Activated gamma-delta T cell treated with Interleukin-2 at 50 U/mL for 16 hours (primary cell): ENCODE data around the gene XRRA1.

ENCODE experiments used
- DNase-seq: peaks from one replicate; pipeline ENCODE4 v3.0.0-alpha.2; 2020

The XRRA1 gene

DNA sequence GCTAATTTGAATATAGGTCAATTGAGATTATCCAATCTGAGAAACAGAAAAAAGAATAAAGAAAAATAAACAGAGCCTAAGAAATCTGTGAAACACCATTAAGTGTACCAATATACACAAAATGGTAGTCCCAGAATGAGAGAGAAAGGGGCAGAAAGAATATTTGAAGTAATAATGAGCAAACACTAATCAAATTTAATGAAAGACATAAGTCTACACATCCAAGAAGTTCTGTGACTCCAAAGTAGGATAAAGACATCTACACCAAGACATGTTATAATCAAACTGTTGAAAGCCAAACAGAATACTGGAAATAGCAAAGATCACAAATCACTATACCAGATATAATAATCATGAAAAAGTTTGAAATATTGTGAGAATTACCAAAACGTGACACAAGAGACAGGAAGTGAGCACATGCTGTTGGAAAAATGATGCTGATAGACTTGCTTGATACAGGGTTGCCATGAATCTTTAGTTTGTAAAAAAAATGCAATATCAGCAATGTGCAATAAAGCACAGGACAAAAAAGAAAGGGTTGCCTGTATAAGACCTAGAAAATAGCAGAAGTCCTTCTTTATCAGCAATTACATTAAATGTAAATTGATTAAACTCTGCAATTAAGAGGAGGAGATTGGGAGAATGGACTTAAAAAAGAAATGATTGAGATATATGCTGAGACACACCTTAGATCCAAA, 124.5 kb downstream of the XRRA1 start:
- DNase-seq = no peak

- no peak for DNase-seq
These were observed 126.7 kb downstream of the XRRA1 start for GRCh38 chr11:74822170-74822569.

DNA sequence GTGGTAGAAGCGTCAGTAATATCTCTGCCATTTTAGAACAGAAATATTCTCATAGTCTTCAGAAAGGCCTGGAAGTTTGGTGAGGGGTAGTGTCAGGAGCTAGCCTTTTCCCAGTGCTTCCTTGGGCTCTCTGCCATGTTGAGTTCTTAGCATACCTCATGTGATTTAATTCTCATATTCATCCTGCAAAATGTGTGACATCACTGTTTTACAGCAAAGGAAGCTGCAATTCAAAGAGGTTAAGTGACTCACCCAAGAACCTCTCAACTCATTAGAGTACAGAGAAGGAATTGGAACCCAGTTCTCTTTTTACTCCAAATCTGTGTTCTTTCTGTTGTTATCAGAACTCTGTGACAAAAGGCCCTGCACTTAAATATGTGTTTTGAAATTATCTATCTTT, 128.1 kb downstream of the XRRA1 start:
- DNase-seq = no peak

GRCh38 chr11:74819400-74819799, 129.5 kb downstream of the XRRA1 start:
- no peak for DNase-seq

DNA sequence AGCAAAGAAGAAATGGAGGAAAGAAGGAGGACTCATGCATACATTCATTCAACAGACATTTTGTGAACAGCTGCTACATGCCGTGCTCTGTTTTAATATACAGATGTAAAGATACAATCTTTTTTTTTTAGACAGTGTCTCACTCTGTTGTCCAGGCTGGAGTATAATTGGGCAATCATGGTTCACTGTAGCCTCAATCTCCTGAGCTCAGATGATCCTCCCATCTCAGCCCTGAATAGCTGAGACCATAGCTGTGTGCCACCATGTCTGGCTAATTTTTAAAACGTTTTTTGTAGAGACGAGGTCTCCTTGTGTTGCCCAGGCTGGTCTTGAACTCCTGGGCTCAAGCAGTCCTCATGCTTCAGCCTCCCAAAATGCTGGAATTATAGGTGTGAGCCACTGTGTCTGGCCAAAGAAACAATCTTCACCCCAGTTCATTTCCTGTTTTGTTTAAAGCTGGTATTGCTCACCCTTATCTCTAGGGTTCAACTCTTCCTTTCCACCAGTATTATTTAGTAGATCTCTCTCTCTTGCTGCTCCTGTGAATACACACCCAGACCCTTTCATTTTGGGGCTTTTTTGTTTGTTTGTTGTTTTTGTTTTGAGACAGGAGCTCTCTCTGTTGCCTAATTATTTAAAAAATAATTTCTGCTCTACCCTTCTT, 130.5 kb downstream of the XRRA1 start:
- DNase-seq = no peak

DNA sequence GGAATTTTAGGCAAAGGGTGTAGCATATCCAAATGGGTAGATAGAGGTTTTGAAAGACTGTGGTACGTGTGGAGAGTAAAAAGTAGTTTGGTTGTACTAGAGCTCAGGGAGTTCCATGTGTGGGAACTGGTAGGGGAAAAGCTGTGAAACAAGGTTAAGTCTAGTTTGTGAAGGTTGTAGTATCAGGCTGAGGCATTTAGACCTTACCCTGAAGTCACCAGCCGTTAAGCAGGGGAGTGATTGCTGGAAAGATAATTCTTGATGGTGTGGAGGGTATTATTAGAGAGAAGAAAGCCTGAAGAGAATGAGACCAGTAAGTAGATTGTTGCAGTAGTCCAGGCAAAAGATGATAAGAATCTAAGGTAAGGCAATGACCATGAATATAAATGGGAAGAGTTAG, 132.2 kb downstream of the XRRA1 start:
- DNase-seq = no peak

- no peak for DNase-seq
These were observed 132.9 kb downstream of the XRRA1 start for GRCh38 chr11:74815966-74816365.

- DNase-seq = no peak
These were observed 139.1 kb downstream of the XRRA1 start for GRCh38 chr11:74809801-74810200.

- DNase-seq = no peak
These were observed 142.6 kb downstream of the XRRA1 start for GRCh38 chr11:74806267-74806666.

DNA sequence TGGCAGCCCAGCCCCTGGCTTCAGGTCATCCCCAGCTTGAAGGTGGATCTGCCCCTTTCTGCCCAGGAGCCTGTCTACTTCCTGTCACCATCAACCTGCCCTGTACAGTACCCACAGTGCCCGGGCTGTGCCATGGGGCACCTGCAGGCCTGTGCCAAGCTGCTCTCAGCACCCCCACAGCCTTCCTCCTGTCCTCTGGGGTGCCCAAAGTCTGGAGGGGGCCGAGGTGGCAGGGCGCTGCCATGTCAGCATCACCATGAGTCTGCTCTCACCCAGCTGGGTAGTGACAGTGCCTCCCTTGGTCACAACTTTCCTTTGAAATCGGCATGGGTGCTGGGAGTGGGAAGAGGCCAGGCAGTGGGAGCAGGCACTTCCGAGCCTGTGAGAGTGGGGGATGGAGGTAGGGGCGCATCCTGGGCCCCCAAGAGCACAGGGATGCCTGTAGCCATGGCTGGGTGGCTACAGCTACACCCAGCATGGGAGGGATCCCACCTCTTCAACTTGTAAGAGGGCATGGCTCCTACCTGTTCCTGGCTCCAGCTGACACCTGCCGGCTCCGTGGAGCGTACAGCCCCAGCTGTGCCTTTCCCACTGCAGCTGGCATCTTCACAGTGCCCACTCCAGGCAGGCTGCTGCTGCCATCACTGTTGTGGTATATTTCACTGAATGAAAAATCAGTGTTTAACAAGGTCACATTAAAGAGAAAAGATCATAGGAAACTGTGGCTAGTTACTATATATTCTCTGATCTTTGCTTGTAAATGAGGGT, 157.4 kb downstream of the XRRA1 start:
- DNase-seq = no peak
